IMR-90 (cell line): ENCODE measurements around the gene CDH12. TPM values are rescaled to one million over a fixed set of nuclear protein-coding genes. Genes with fewer than 3 reads are reported as not detected.

Experiments
- ATAC-seq: fragments of 200-7000 bp; cut with Tn5 transposase; 2 replicates; pipeline ENCODE4 v1.9.1; 2020; ENCODE audit warnings: low read depth, mild to moderate bottlenecking, moderate library complexity
- BruUV-seq: library from RNA; stranded (reverse); fragments of 400-500 nt; replicated peaks from 2 replicates; lab custom pipeline; 2021; lab: Mats Ljungman, UMichigan
- CTCF ChIA-PET: fragments of 300-600 bp; formaldehyde crosslinking; extraction: SDS; loops from one replicate; lab custom pipeline; 2021; ENCODE audit warnings: antibody characterized with exemption; lab: Yijun Ruan, JAX
- POLR2A ChIA-PET: fragments of 300-600 bp; sonication (Branson Sonifier 250); formaldehyde crosslinking; loops from one replicate; lab custom pipeline; 2022; ENCODE audit warnings: antibody characterized with exemption; ENCODE audit not compliant: unreplicated experiment; lab: Charles Lee
- DNase-seq: peaks from one replicate; pipeline ENCODE4 v3.0.0; 2013
- H2AFZ ChIP-seq: replicated peaks from 2 replicates; pipeline ENCODE3; 2013; ENCODE audit warnings: low read length, mild to moderate bottlenecking; ENCODE audit not compliant: poor library complexity
- H2AK5ac ChIP-seq: 2 replicates; pipeline ENCODE4 v1.6.1; 2013; ENCODE audit warnings: low read depth, low read length, inconsistent platforms
- H2AK9ac ChIP-seq: replicated peaks from 2 replicates; pipeline ENCODE3; 2013; ENCODE audit warnings: mild to moderate bottlenecking, low read depth, low read length, moderate library complexity; ENCODE audit not compliant: poor library complexity
- H2BK120ac ChIP-seq: 2 replicates; pipeline ENCODE4 v1.6.1; 2013; ENCODE audit warnings: low read depth, low read length, inconsistent platforms
- H2BK15ac ChIP-seq: 3 replicates; pipeline ENCODE4 v1.6.1; 2013; ENCODE audit warnings: low read depth, low read length, inconsistent platforms
- H2BK20ac ChIP-seq: 2 replicates; pipeline ENCODE4 v1.6.1; 2013; ENCODE audit warnings: low read depth, mild to moderate bottlenecking, inconsistent platforms, low read length, moderate library complexity
- H2BK5ac ChIP-seq: 2 replicates; pipeline ENCODE4 v1.6.1; 2013; ENCODE audit warnings: mild to moderate bottlenecking, low read depth, low read length, inconsistent platforms; ENCODE audit not compliant: poor library complexity, severe bottlenecking
- H3K14ac ChIP-seq: replicated peaks from 2 replicates; pipeline ENCODE4 v1.6.1; 2013; ENCODE audit warnings: low read depth, low read length, inconsistent platforms
- H3K18ac ChIP-seq: 2 replicates; pipeline ENCODE4 v1.6.1; 2013; ENCODE audit warnings: low read depth, low read length, control low read depth
- H3K23ac ChIP-seq: 2 replicates; pipeline ENCODE4 v1.6.1; 2013; ENCODE audit warnings: low read depth, low read length, inconsistent platforms
- H3K27ac ChIP-seq: 2 replicates; pipeline ENCODE4 v1.5.1; 2013; ENCODE audit warnings: mild to moderate bottlenecking, control low read depth, low read length; ENCODE audit not compliant: insufficient read depth
- H3K27me3 ChIP-seq: 2 replicates; pipeline ENCODE4 v1.6.1; 2013; ENCODE audit warnings: low read length; ENCODE audit not compliant: control insufficient read depth, insufficient read depth
- H3K36me3 ChIP-seq: 2 replicates; pipeline ENCODE4 v1.6.1; 2013; ENCODE audit warnings: low read length, mixed read lengths; ENCODE audit not compliant: control insufficient read depth, insufficient read depth
- H3K4ac ChIP-seq: 2 replicates; pipeline ENCODE4 v1.6.1; 2013; ENCODE audit warnings: low read depth, low read length, inconsistent platforms
- H3K4me1 ChIP-seq: 2 replicates; pipeline ENCODE4 v1.6.1; 2013; ENCODE audit warnings: low read length, mixed read lengths; ENCODE audit not compliant: control insufficient read depth, insufficient read depth
- H3K4me2 ChIP-seq: 2 replicates; pipeline ENCODE4 v1.6.1; 2013; ENCODE audit warnings: low read depth, mild to moderate bottlenecking, control low read depth, low read length, moderate library complexity
- H3K4me3 ChIP-seq: 2 replicates; pipeline ENCODE4 v1.5.1; 2013; ENCODE audit warnings: low read depth, mild to moderate bottlenecking, control low read depth, low read length, moderate library complexity; ENCODE audit not compliant: insufficient read depth
- H3K56ac ChIP-seq: 2 replicates; pipeline ENCODE4 v1.6.1; 2013; ENCODE audit warnings: low read length, inconsistent platforms; ENCODE audit not compliant: insufficient read depth; ENCODE audit errors: extremely low read depth
- H3K79me1 ChIP-seq, 2 experiments: 2 replicates each; pipeline ENCODE4 v1.6.1; 2013; ENCODE audit warnings: low read length in 2 of 2, inconsistent platforms in 1 of 2, low read depth in 1 of 2
- H3K9ac ChIP-seq: 2 replicates; pipeline ENCODE4 v1.6.1; 2013; ENCODE audit warnings: low read depth, low read length, control low read depth
- H3K9me1 ChIP-seq: 2 replicates; pipeline ENCODE4 v1.6.1; 2013; ENCODE audit warnings: low read length, inconsistent platforms; ENCODE audit not compliant: insufficient read depth
- H3K9me3 ChIP-seq: 2 replicates; pipeline ENCODE4 v1.6.1; 2013; ENCODE audit warnings: low read length; ENCODE audit not compliant: control insufficient read depth, insufficient read depth
- H4K20me1 ChIP-seq: 2 replicates; pipeline ENCODE4 v1.6.1; 2013; ENCODE audit warnings: low read length, inconsistent platforms; ENCODE audit not compliant: insufficient read depth
- H4K5ac ChIP-seq: 2 replicates; pipeline ENCODE4 v1.6.1; 2013; ENCODE audit warnings: mild to moderate bottlenecking, low read depth, low read length, control low read depth
- H4K8ac ChIP-seq, 2 experiments: 2 replicates each; pipeline ENCODE4 v1.6.1; 2013; ENCODE audit warnings: low read depth in 2 of 2, low read length in 2 of 2, control low read depth in 1 of 2, inconsistent platforms in 1 of 2
- H4K91ac ChIP-seq: 2 replicates; pipeline ENCODE4 v1.6.1; 2013; ENCODE audit warnings: low read depth, low read length, inconsistent platforms; ENCODE audit not compliant: insufficient read depth
- BHLHE40 ChIP-seq: fragments of 150-350 bp; IDR thresholded peaks from 2 replicates; pipeline ENCODE4 v1.6.1; 2016; ENCODE audit warnings: mild to moderate bottlenecking, low read depth, low read length
- CEBPB ChIP-seq: IDR thresholded peaks from 2 replicates; pipeline ENCODE4 v1.6.1; 2012; ENCODE audit warnings: low read depth, low read length, improper control_type of control experiment
- CHD1 ChIP-seq: IDR thresholded peaks from 2 replicates; pipeline ENCODE4 v1.6.1; 2012; ENCODE audit warnings: low read depth, low read length, improper control_type of control experiment
- FOS ChIP-seq: fragments of 150-350 bp; IDR thresholded peaks from 2 replicates; pipeline ENCODE4 v1.6.1; 2016; ENCODE audit warnings: low read depth, low read length
- MAFK ChIP-seq: IDR thresholded peaks from 2 replicates; pipeline ENCODE4 v1.6.1; 2012; ENCODE audit warnings: low read depth, low read length, improper control_type of control experiment
- MAZ ChIP-seq: IDR thresholded peaks from 2 replicates; pipeline ENCODE4 v1.6.1; 2012; ENCODE audit warnings: low read depth, mild to moderate bottlenecking, low read length, improper control_type of control experiment, moderate library complexity, borderline replicate concordance
- MXI1 ChIP-seq: IDR thresholded peaks from 2 replicates; pipeline ENCODE4 v1.6.1; 2012; ENCODE audit warnings: low read depth, mild to moderate bottlenecking, low read length, moderate library complexity, borderline replicate concordance
- NFE2L2 ChIP-seq: fragments of 150-350 bp; IDR thresholded peaks from 2 replicates; pipeline ENCODE4 v1.6.1; 2016; ENCODE audit warnings: low read depth, mild to moderate bottlenecking, low read length
- POLR2A ChIP-seq: IDR thresholded peaks from 2 replicates; pipeline ENCODE4 v1.6.1; 2012; ENCODE audit warnings: mild to moderate bottlenecking, low read depth, low read length
- RAD21 ChIP-seq: IDR thresholded peaks from 2 replicates; pipeline ENCODE4 v1.6.1; 2012; ENCODE audit warnings: low read length, improper control_type of control experiment
- RCOR1 ChIP-seq: IDR thresholded peaks from 2 replicates; pipeline ENCODE4 v1.6.1; 2012; ENCODE audit warnings: mild to moderate bottlenecking, low read length, improper control_type of control experiment; ENCODE audit not compliant: insufficient replicate concordance
- RFX5 ChIP-seq: IDR thresholded peaks from 2 replicates; pipeline ENCODE4 v1.8.0; 2012; ENCODE audit warnings: low read depth, mild to moderate bottlenecking, low read length, moderate library complexity
- SMC3 ChIP-seq: fragments of 150-350 bp; IDR thresholded peaks from 2 replicates; pipeline ENCODE4 v1.6.1; 2016; ENCODE audit warnings: low read depth, mild to moderate bottlenecking, antibody characterized with exemption, low read length, moderate library complexity
- WGBS, 2 experiments: methylation state at CpG; one replicate each; pipeline versions ENCODE4 v1.1.5 to v1.1.7; 2013; ENCODE audit warnings: missing lambda C conversion rate in 2 of 2; ENCODE audit not compliant: insufficient read length in 1 of 2; ENCODE audit errors: extremely low coverage in 2 of 2; 5-methylcytosine and 5-hydroxymethylcytosine counted together
- dilution Hi-C: fragments of 300-500 bp; cut with HindIII; formaldehyde crosslinking; loops from one replicate; pipeline ENCODE4 v1.14.3; 2018; ENCODE audit warnings: low sequenced_read_pairs; ENCODE audit not compliant: unreplicated experiment
- in situ Hi-C: fragments of 300-500 bp; cut with MboI; formaldehyde crosslinking; loops from 3 replicates; pipeline ENCODE4 v1.14.3; 2019; ENCODE audit warnings: low sequenced_read_pairs, inconsistent platforms, mixed read lengths
- intact Hi-C: fragments of 100-400 bp; cut with micrococcal nuclease; formaldehyde crosslinking; loops from 2 replicates; pipeline ENCODE4 v1.10.0; 2022
- polyA plus RNA-seq, 3 experiments: library from polyadenylated mRNA; depleted of rRNA; stranded (reverse); fragments of >200 nt; gene quantifications; 2 replicates each; pipeline ENCODE4 v1.2.3, GENCODE V29; 2012; ENCODE audit warnings: low replicate concordance in 1 of 3
- total RNA-seq: library from RNA; depleted of rRNA; stranded (reverse); fragments of >200 nt; gene quantifications from 2 replicates; pipeline ENCODE4 v1.2.3, GENCODE V29; 2012
- TF ChIP-seq, protein P1 (sequence below): fragments of 150-350 bp; IDR thresholded peaks from 2 replicates; pipeline ENCODE4 v1.6.1; 2017; ENCODE audit warnings: mild to moderate bottlenecking, antibody characterized with exemption, low read length, low read depth
- TF ChIP-seq, protein P2 (sequence below): conservative IDR thresholded peaks from 2 replicates; pipeline ENCODE4 v1.5.1; 2012; ENCODE audit warnings: mild to moderate bottlenecking, low read depth, low read length, improper control_type of control experiment
- TF ChIP-seq, protein P3 (sequence below): fragments of 150-350 bp; IDR thresholded peaks from 2 replicates; pipeline ENCODE4 v1.6.1; 2016; ENCODE audit warnings: low read depth, mild to moderate bottlenecking, low read length, moderate library complexity, borderline replicate concordance

CDH12 gene
- total and polyA plus RNA-seq, 2 of the 4 experiments (the other 2 are of a cell fraction), result not detected

DNA sequence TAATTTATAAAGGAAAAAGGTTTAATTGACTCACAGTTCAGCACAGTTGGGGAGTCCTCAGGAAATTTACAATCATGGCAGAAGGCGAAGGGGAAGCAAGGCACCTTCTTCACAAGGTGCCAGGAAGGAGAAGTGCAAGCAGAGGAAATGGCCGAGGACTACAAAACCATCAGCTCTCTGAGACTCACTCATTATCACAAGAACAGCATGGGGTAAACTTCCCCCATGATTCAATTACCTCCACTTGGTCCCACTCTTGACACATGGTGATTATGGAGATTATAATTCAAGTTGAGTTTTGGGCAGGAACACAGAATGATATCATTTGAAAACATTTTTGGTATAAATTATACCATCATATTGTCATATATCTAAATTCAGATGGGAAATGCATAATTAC is 934.7 kb downstream of the CDH12 start:
- TF ChIP-seq CEBPB (no peak), SMC3 (no peak), RCOR1 (no peak), CHD1 (no peak), RFX5 (no peak), FOS (no peak), MAZ (no peak), NFE2L2 (no peak), MXI1 (no peak), RAD21 (no peak), POLR2A (no peak), BHLHE40 (no peak), MAFK (no peak)
- TF ChIP-seq, protein P1, sequence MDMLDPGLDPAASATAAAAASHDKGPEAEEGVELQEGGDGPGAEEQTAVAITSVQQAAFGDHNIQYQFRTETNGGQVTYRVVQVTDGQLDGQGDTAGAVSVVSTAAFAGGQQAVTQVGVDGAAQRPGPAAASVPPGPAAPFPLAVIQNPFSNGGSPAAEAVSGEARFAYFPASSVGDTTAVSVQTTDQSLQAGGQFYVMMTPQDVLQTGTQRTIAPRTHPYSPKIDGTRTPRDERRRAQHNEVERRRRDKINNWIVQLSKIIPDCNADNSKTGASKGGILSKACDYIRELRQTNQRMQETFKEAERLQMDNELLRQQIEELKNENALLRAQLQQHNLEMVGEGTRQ, result no peak
- TF ChIP-seq, protein P2, sequence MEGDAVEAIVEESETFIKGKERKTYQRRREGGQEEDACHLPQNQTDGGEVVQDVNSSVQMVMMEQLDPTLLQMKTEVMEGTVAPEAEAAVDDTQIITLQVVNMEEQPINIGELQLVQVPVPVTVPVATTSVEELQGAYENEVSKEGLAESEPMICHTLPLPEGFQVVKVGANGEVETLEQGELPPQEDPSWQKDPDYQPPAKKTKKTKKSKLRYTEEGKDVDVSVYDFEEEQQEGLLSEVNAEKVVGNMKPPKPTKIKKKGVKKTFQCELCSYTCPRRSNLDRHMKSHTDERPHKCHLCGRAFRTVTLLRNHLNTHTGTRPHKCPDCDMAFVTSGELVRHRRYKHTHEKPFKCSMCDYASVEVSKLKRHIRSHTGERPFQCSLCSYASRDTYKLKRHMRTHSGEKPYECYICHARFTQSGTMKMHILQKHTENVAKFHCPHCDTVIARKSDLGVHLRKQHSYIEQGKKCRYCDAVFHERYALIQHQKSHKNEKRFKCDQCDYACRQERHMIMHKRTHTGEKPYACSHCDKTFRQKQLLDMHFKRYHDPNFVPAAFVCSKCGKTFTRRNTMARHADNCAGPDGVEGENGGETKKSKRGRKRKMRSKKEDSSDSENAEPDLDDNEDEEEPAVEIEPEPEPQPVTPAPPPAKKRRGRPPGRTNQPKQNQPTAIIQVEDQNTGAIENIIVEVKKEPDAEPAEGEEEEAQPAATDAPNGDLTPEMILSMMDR, result no peak
- TF ChIP-seq, protein P3, sequence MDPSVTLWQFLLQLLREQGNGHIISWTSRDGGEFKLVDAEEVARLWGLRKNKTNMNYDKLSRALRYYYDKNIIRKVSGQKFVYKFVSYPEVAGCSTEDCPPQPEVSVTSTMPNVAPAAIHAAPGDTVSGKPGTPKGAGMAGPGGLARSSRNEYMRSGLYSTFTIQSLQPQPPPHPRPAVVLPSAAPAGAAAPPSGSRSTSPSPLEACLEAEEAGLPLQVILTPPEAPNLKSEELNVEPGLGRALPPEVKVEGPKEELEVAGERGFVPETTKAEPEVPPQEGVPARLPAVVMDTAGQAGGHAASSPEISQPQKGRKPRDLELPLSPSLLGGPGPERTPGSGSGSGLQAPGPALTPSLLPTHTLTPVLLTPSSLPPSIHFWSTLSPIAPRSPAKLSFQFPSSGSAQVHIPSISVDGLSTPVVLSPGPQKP, result no peak
- Histone ChIP-seq H4K91ac (no peak overlapping the region), H3K9me1 (no peaks in the 10 kb centered on the region), H4K8ac (no peak overlapping the region), H3K23ac (no peak overlapping the region), H3K4ac (no peak overlapping the region), H4K5ac (no peak overlapping the region), H3K14ac (no peak overlapping the region), H2AFZ (no peak overlapping the region), H3K4me2 (no peak overlapping the region), H3K27me3 (no peaks in the 10 kb centered on the region), H3K56ac (no peak overlapping the region), H2AK5ac (no peak overlapping the region), H4K20me1 (no peaks in the 10 kb centered on the region), H3K9ac (no peak overlapping the region), H3K36me3 (no peaks in the 10 kb centered on the region), H3K27ac (no peak overlapping the region), H3K9me3 (no peaks in the 10 kb centered on the region), H2BK15ac (no peak overlapping the region), H3K18ac (no peak overlapping the region), H2AK9ac (no peak overlapping the region), H3K4me3 (no peak overlapping the region), H2BK120ac (no peak overlapping the region), H3K79me1 (no peaks in the 10 kb centered on the region), H3K4me1 (no peaks in the 10 kb centered on the region), H2BK20ac (no peak overlapping the region), H2BK5ac (no peak overlapping the region)
- dilution Hi-C loops, result no loop called here
- DNase-seq, result no peak
- intact Hi-C loops, result loop anchor here (2.0 to 5.0 kb wide), 2 partner anchors 780 to 1224 kb away; no protein-coding TSS in a partner anchor
- CTCF ChIA-PET, result interaction anchor here (1.7 kb wide), 1 partner anchor 11 kb away, joined by 5 read pairs; no protein-coding TSS in a partner anchor
- ATAC-seq, result no peak
- no TSS peak for BruUV-seq
- POLR2A ChIA-PET, result no interaction called here
- WGBS, 2 experiments, result no CpG with 5 or more reads among the region's 2 CpGs
- in situ Hi-C loops, result no loop called here
